Activated naive CD8-positive, alpha-beta T cell treated with anti-CD3 and anti-CD28 coated beads, Interleukin-2, amount 10 ng/mL, durations not matched to agents 7 days and 5 days (primary cell): ENCODE results near the gene PDE4B. TPM values are rescaled to one million over a fixed set of nuclear protein-coding genes. Genes with fewer than 3 reads are reported as not detected.

Experiments
- ATAC-seq: fragments of 150-1000 bp; cut with Tn5 transposase; one replicate; pipeline ENCODE4 v1.10.0; 2021; ENCODE audit warnings: low read depth, moderate library complexity
- POLR2A ChIA-PET: fragments of 350-600 bp; sonication (Branson Sonifier 250); formaldehyde crosslinking; loops from one replicate; lab custom pipeline; 2021; ENCODE audit warnings: antibody characterized with exemption; lab: Charles Lee
- DNase-seq: peaks from one replicate; pipeline ENCODE4 v3.0.0; 2021
- H3K27ac Mint-ChIP-seq: one replicate; pipeline ENCODE4 v1.8.0; 2022; ENCODE audit warnings: mild to moderate bottlenecking, mixed read lengths
- H3K27me3 Mint-ChIP-seq: one replicate; pipeline ENCODE4 v1.8.0; 2022; ENCODE audit warnings: mild to moderate bottlenecking, moderate library complexity, mixed read lengths
- H3K36me3 Mint-ChIP-seq: one replicate; pipeline ENCODE4 v1.8.0; 2021; ENCODE audit warnings: mild to moderate bottlenecking, mixed read lengths
- H3K4me1 Mint-ChIP-seq: one replicate; pipeline ENCODE4 v1.8.0; 2021; ENCODE audit warnings: mixed read lengths
- H3K4me3 Mint-ChIP-seq: one replicate; pipeline ENCODE4 v1.8.0; 2022; ENCODE audit warnings: mild to moderate bottlenecking, moderate library complexity, mixed read lengths
- H3K9me3 Mint-ChIP-seq: one replicate; pipeline ENCODE4 v1.8.0; 2021; ENCODE audit warnings: mixed read lengths
- total RNA-seq, 2 experiments: library from RNA; stranded (reverse); gene quantifications; one replicate each; pipeline ENCODE4 v1.2.3, GENCODE V29; 2021

Gene PDE4B
- total RNA-seq, 2 experiments from 2014 or later: 36.1 to 40.0 TPM

DNA sequence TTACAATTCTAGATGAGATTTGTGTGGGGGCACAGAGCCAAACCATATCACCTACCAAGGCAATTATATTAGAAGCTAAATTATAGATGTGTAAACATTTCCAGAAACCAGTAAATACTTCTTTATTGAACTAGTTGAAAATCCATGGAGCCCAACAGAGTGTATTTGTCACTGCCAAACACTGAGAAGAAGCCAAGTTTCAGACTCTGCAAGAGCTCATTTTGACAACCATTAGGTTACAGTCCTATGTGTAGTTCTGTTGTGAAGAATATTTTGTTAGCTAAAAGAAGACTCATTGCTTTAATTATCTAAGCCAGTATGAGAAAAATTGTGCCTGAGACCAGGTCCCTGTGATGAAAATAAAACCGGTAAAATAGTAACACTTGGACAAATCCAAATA lies 382.4 kb downstream of the PDE4B start:
- H3K36me3 Mint-ChIP-seq: no peaks in the 10 kb centered on the region
- no peak overlapping the region for H3K4me3 Mint-ChIP-seq
- DNase-seq: no peak
- H3K4me1 Mint-ChIP-seq: no peaks in the 10 kb centered on the region
- H3K27ac Mint-ChIP-seq: no peak overlapping the region
- POLR2A ChIA-PET: no interaction called here
- no peaks in the 10 kb centered on the region for H3K9me3 Mint-ChIP-seq
- peaks cover 12% of the 10 kb centered on the region for H3K27me3 Mint-ChIP-seq
- no peak for ATAC-seq

DNA sequence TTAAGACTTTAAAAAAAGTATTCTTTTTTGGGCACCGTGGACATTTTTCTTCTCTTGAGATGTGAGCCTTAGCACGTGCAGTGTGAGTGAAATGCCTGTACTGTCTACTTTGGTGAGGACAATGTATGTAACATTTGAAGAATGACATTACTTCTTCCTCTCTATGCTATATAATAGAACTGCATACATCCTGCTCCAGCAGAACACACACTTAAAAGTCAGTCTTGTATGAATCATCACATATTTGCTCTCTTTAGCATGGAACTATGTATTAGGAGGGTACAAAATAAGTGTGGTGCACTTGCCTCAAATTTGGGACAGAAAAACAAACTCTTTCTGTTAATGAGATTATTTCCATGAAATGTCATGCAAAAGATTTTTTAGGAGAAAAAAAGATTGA lies 382.9 kb downstream of the PDE4B start:
- H3K27ac Mint-ChIP-seq: no peak overlapping the region
- H3K4me1 Mint-ChIP-seq: no peaks in the 10 kb centered on the region
- ATAC-seq: no peak
- no peak for DNase-seq
- H3K36me3 Mint-ChIP-seq: no peaks in the 10 kb centered on the region
- H3K9me3 Mint-ChIP-seq: no peaks in the 10 kb centered on the region
- POLR2A ChIA-PET: no interaction called here
- no peak overlapping the region for H3K4me3 Mint-ChIP-seq
- H3K27me3 Mint-ChIP-seq: peaks cover 10% of the 10 kb centered on the region

DNA sequence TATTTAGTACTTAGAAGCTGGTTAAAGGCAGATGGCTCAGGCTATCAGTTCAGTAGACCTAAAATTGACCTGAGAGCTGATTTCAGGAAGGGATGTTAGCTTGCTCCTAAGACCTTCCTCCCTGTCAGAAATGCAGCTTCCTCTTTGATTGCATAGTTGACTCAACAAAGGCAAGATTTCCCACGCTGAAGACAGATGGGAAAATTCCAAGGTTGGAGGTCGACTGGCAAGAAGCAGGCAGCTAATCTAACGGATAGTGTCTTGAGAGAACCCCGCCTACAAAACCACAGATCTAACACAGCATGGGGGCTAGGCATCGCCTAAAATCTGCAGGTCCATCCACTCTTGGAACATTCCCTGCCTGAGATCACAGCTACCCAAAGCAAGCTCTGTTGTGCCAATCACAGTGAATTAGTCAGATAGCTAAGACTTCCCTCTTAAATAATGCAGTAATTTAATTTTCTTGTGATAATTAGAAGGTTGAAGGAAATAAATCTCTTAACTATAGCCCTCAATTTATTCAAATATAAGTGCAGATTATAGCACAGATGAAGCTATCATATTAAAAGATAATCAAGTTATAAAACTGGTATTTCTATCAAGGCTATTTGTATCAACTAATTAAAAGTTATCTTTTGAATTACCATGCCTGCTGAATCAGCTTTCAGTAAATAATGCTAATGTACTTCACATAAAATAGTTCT lies 383.5 kb downstream of the PDE4B start:
- POLR2A ChIA-PET: no interaction called here
- H3K9me3 Mint-ChIP-seq: no peaks in the 10 kb centered on the region
- ATAC-seq: no peak
- H3K36me3 Mint-ChIP-seq: no peaks in the 10 kb centered on the region
- no peak for DNase-seq
- H3K4me3 Mint-ChIP-seq: no peak overlapping the region
- peaks cover 4% of the 10 kb centered on the region for H3K27me3 Mint-ChIP-seq
- no peak overlapping the region for H3K27ac Mint-ChIP-seq
- no peaks in the 10 kb centered on the region for H3K4me1 Mint-ChIP-seq

DNA sequence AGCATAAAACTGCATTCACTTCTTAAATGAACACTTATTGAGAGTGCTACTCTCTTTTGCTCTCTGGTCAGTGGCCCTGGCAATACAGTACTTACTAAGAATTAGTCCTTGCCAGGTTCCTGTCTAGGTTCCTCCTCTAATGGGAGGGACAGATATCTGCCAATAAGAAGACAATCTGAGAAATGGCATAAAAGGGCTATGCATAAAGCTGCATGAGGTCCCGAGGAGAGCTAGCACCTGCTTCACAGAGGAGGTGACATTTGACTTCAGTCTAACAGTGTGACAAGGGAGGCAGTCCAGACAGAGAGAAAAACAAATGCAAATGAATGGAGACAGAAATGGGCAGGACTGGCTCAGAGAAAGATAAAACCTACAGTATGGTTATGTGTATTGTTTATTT lies 384.1 kb downstream of the PDE4B start:
- Mint-ChIP-seq H3K4me3 (no peak overlapping the region), H3K4me1 (peaks cover 2% of the 10 kb centered on the region)
- no peak for ATAC-seq

DNA sequence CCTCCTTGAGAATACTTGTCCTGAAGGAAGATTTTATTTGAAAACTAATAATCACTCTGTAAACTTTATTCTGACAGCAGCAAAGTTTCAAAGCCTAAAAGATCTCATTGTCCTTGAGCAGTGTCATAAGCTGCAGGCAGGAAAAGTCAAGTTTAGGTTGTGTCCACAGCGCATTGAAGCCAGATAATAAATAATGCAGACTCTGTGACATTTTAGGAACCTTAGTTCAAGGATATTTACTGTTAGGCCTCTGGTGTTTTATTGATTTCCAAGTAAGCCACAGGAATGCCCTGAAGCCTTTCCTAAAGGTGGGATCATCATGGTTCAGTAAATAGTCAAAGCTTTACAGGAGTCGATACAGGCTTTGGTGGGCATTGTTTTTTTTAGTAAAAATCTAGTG lies 384.8 kb downstream of the PDE4B start:
- DNase-seq (no peak), ATAC-seq (no peak)
- POLR2A ChIA-PET: no interaction called here
- Mint-ChIP-seq H3K4me3 (no peak overlapping the region), H3K36me3 (no peaks in the 10 kb centered on the region), H3K4me1 (peaks cover 3% of the 10 kb centered on the region), H3K27me3 (peaks cover 4% of the 10 kb centered on the region), H3K27ac (no peak overlapping the region), H3K9me3 (no peaks in the 10 kb centered on the region)

More for the DNA sequence above, 384.1 kb downstream of the PDE4B start:
- Mint-ChIP-seq H3K9me3 (no peaks in the 10 kb centered on the region), H3K27ac (no peak overlapping the region), H3K27me3 (peaks cover 4% of the 10 kb centered on the region), H3K36me3 (no peaks in the 10 kb centered on the region)
- DNase-seq: no peak
- POLR2A ChIA-PET: no interaction called here

DNA sequence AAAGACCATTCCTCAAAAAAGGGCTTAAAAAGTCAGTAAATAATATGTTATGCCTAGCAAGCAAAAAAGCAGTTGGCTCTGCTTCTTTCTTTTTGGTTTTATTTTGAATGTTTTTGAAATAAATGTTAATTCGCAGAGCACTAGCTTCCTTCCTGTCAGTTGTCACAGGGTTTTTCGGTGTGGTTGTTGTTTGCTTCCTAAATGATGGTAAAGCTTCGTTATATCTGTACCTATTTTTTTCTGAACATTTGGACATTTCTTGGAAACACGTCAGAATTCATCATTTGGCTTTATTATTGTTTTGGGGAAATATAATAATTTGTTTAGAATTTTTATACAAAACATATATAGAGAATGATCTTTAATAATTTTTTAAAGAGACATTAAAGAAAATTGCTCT lies 389.3 kb downstream of the PDE4B start:
- POLR2A ChIA-PET: no interaction called here
- Mint-ChIP-seq H3K27me3 (peaks cover 4% of the 10 kb centered on the region), H3K27ac (no peak overlapping the region), H3K36me3 (no peaks in the 10 kb centered on the region), H3K4me1 (peaks cover 17% of the 10 kb centered on the region), H3K4me3 (no peak overlapping the region), H3K9me3 (peaks cover 3% of the 10 kb centered on the region)
- no peak for DNase-seq
- ATAC-seq: no peak

DNA sequence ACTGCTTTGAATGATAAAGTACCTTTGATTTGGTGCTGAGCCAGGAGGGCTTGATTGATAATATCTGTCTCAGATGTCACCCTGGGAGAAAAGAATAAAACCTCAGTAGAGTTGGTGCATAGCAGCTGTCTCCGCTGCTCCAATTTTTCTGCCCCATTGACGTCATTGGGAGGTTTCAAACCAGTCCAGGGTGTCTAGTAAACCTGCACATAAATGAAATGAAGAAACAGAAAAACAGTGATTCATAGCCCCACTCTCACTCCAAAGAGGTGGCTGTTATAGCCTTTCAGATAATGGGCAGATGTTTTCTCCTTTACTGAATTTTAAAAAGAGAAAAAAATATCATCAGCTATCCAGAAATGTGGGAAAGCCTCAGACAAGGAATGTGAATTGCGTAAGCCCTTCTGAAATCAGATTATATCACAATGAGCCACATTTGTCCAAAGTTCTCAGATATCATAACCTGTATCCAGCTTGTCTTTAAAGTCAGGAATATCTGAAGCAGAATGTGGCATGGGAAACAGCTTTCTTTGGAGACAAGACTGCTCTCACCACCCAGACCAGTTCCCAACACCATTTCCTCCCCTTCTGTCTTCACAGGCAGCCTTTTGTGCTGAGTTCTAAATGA lies 390.0 kb downstream of the PDE4B start:
- peaks cover 17% of the 10 kb centered on the region for H3K4me1 Mint-ChIP-seq
- H3K4me3 Mint-ChIP-seq: peak overlapping the region; percentile 12
- DNase-seq (no peak), ATAC-seq (peak; percentile 81)
- H3K36me3 Mint-ChIP-seq: no peaks in the 10 kb centered on the region
- peak overlapping the region; percentile 7 for H3K27ac Mint-ChIP-seq
- POLR2A ChIA-PET: no interaction called here
- H3K9me3 Mint-ChIP-seq: peaks cover 3% of the 10 kb centered on the region
- H3K27me3 Mint-ChIP-seq: no peaks in the 10 kb centered on the region

DNA sequence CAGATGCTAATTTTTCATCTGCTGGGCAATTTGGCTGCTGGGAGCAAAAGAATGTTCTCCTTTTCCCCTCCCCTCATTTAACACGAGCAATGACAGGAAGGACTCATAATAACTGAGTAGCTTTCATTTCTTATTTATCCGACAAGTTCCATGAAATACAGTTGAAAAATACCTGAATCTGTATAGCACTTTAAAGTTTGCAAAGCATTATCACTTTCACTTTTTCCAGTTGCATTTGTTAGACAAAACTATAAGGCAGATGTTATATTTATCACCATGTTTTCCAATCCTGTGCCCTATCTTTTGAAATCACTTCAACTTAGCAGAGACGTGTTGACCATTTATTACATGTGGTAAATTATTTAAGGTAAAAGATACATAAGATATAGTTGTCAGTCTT lies 390.7 kb downstream of the PDE4B start:
- Mint-ChIP-seq H3K27me3 (no peaks in the 10 kb centered on the region), H3K36me3 (no peaks in the 10 kb centered on the region), H3K27ac (no peak overlapping the region), H3K4me1 (peaks cover 17% of the 10 kb centered on the region), H3K4me3 (no peak overlapping the region), H3K9me3 (peaks cover 3% of the 10 kb centered on the region)
- DNase-seq (no peak), ATAC-seq (no peak)
- POLR2A ChIA-PET: no interaction called here

DNA sequence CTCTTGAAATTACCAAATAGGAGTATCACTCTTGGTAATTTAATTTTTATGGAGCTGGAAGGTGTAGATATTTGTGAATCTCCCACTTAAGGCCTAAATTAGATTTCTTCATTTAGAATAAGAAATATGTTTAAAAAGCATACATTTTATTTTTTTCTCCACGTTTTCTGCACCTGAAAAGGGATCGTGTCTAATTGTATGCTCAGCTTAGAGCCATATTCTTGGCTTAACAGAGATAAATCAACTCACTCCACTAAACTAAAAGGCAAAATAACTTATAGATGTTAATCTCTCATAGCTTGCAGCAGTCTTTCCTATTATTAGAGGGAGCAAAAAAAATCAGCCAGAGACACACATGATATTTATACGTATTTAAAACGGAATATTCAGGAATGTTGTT lies 404.4 kb downstream of the PDE4B start:
- Mint-ChIP-seq H3K9me3 (no peaks in the 10 kb centered on the region), H3K4me3 (no peak overlapping the region), H3K27me3 (peaks cover 6% of the 10 kb centered on the region), H3K4me1 (no peaks in the 10 kb centered on the region), H3K27ac (no peak overlapping the region), H3K36me3 (no peaks in the 10 kb centered on the region)
- ATAC-seq (no peak), DNase-seq (no peak)
- POLR2A ChIA-PET: no interaction called here

DNA sequence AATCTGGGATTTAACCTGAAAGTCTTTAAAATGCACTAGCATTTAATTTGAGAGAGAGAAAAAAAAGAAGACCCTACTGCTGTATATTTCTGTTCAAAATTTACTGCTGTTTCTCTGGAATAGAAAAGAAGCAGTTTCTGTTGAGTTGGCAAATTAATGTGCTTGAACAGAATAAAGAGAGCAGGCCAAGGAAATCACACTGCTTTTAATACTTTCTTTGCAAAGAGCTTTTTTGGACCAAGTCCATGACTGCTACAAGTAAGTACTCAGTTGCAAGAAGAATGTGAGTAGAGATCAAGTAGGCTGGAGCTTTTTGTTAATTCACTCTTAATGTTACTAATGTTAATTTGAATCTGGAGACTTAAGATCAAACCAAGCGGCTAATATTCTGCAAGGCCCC lies 405.1 kb downstream of the PDE4B start:
- H3K9me3 Mint-ChIP-seq: no peaks in the 10 kb centered on the region
- no peak for DNase-seq
- H3K4me3 Mint-ChIP-seq: no peak overlapping the region
- POLR2A ChIA-PET: no interaction called here
- H3K36me3 Mint-ChIP-seq: no peaks in the 10 kb centered on the region
- ATAC-seq: no peak
- H3K4me1 Mint-ChIP-seq: no peaks in the 10 kb centered on the region
- H3K27me3 Mint-ChIP-seq: peaks cover 6% of the 10 kb centered on the region
- no peak overlapping the region for H3K27ac Mint-ChIP-seq

DNA sequence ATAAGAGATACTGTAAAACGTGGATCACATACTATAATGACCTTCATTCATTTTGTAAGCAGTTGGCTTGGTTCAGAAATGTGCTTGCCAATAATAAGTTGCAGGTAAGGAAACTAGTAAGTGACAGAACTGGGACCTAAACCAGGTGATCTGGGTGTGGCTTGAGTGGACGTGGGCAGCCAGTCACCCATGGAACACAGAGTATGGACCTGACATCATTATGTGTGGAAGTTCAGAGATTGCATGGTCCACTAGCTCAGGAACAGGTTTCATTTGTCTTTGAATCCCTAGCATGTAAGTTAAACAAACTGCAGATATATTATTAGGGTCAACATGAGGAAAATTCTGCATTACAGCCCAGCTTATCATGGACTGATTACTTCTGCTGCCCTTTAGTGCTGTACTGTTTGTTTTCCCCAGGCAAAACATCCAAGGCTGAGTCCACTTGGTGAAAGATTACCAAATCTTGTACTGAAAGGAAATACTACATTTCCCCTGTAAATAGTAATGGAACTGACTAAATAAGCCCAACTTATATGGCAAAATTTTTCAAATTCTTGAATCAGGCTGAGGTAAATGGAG lies 414.0 kb downstream of the PDE4B start:
- ATAC-seq: no peak
- POLR2A ChIA-PET: no interaction called here
- H3K4me3 Mint-ChIP-seq: no peak overlapping the region

DNA sequence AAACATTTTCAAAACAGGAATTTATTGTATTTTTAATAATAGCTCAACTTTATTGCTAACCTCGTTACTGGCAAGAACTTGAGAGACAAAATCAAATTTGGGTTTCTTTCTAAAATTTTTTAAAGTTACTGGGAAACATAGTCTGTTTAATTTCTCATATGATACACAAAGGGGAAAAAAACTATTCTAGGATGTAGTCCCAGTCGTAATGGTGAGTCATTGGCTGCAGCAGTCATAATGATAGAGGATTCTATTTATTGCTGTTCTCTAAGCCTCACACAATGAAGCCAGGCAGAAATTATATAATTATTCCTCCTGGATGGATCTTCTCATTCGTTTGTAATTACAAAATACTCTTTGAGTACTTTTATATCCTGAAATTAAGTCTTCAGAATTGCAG lies 414.8 kb downstream of the PDE4B start:
- POLR2A ChIA-PET: no interaction called here
- Mint-ChIP-seq H3K9me3 (peaks cover 4% of the 10 kb centered on the region), H3K27me3 (no peaks in the 10 kb centered on the region), H3K27ac (no peak overlapping the region), H3K36me3 (no peaks in the 10 kb centered on the region), H3K4me1 (no peaks in the 10 kb centered on the region), H3K4me3 (no peak overlapping the region)
- ATAC-seq (no peak), DNase-seq (no peak)

More for the DNA sequence above, 414.0 kb downstream of the PDE4B start:
- no peaks in the 10 kb centered on the region for H3K27me3 Mint-ChIP-seq
- no peaks in the 10 kb centered on the region for H3K4me1 Mint-ChIP-seq
- H3K27ac Mint-ChIP-seq: no peak overlapping the region
- H3K9me3 Mint-ChIP-seq: peaks cover 4% of the 10 kb centered on the region
- DNase-seq: no peak
- no peaks in the 10 kb centered on the region for H3K36me3 Mint-ChIP-seq

DNA sequence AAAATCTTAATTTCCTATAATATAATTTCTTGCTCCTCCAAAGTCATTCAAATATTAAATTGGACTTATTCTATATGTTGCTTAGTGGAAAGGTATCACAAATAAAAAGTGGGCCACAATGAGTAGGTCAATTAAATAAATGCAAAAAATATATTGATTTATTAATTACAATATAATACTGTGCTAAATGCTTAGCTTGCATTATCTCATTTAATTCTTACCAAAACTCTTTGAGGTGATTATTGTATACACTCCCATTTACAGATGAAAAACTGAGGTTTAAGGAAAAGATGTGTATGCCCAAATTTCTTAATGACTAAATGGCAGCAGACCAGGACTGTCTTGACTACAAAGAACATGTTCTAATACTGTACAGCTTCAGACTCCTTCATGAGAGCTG lies 415.9 kb downstream of the PDE4B start:
- H3K4me1 Mint-ChIP-seq: no peaks in the 10 kb centered on the region
- POLR2A ChIA-PET: no interaction called here
- no peak overlapping the region for H3K4me3 Mint-ChIP-seq
- DNase-seq: no peak
- no peak for ATAC-seq
- H3K36me3 Mint-ChIP-seq: no peaks in the 10 kb centered on the region
- no peak overlapping the region for H3K27ac Mint-ChIP-seq
- peaks cover 4% of the 10 kb centered on the region for H3K9me3 Mint-ChIP-seq
- no peaks in the 10 kb centered on the region for H3K27me3 Mint-ChIP-seq

DNA sequence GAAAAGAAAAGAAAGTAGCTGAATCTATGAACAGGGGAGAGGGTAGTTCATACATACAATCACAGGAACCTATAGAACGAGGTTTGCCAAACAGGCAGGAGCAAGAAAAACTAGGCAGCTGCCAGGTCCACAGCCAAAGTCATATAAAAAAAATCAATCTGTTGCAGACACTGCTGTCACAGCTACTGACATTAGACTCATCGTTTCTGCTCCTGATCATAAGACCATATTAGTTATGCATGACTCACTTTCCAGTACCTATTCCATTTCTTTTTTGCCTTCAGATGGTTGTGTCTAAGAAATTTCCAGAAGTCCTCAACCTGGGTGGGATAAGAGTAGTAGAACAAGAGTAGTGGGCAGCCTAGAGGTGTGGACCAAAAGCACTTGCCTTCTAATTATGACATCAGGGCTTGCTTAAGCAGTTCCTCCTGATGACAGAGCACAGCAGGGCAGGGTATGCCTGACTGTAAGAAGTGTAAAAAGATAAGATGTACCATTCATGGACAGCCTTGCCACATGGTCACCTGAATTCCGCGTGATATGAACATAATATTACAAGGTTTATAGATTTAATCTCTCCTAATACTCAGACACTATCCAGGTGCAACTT lies 418.0 kb downstream of the PDE4B start:
- Mint-ChIP-seq H3K27me3 (no peaks in the 10 kb centered on the region), H3K27ac (no peak overlapping the region), H3K36me3 (no peaks in the 10 kb centered on the region), H3K4me1 (peaks cover 10% of the 10 kb centered on the region), H3K4me3 (no peak overlapping the region), H3K9me3 (peaks cover 2% of the 10 kb centered on the region)
- POLR2A ChIA-PET: no interaction called here
- no peak for ATAC-seq
- no peak for DNase-seq
